OCI-LY1 (cell line): ENCODE results near the gene DENND1A.

Experiments used
- H2AFZ ChIP-seq: fragments of 200-600 bp; sonication (generic), shearing (Covaris generic); 2 replicates; pipeline ENCODE4 v1.6.0; 2014; ENCODE audit warnings: antibody characterized with exemption, mild to moderate bottlenecking, low read length
- H3F3A ChIP-seq: fragments of 200-600 bp; sonication (generic), shearing (Covaris generic); 2 replicates; pipeline ENCODE4 v1.6.0; 2014; ENCODE audit warnings: mild to moderate bottlenecking, antibody characterized with exemption, low read length, moderate library complexity; ENCODE audit not compliant: insufficient read depth
- H3K27ac ChIP-seq: fragments of 200-600 bp; sonication (generic); 2 replicates; pipeline ENCODE4 v1.5.1; 2014; ENCODE audit warnings: low read length, mixed run types, mild to moderate bottlenecking, low read depth; ENCODE audit not compliant: poor library complexity, severe bottlenecking
- H3K27me3 ChIP-seq: fragments of 200-600 bp; sonication (generic); 2 replicates; pipeline ENCODE4 v1.6.0; 2014; ENCODE audit warnings: antibody characterized with exemption, mild to moderate bottlenecking, low read length, moderate library complexity; ENCODE audit not compliant: insufficient read depth
- H3K36me3 ChIP-seq: fragments of 200-600 bp; sonication (generic); 2 replicates; pipeline ENCODE4 v1.6.1; 2014; ENCODE audit warnings: mild to moderate bottlenecking, antibody characterized with exemption, low read length, moderate library complexity, mixed read lengths; ENCODE audit not compliant: insufficient read depth
- H3K4me1 ChIP-seq: fragments of 200-600 bp; sonication (generic); 2 replicates; pipeline ENCODE4 v1.5.1; 2014; ENCODE audit warnings: mild to moderate bottlenecking, low read length, moderate library complexity; ENCODE audit not compliant: insufficient read depth, severe bottlenecking
- H3K4me2 ChIP-seq: fragments of 200-600 bp; sonication (generic), shearing (Covaris generic); 2 replicates; pipeline ENCODE4 v1.6.1; 2014; ENCODE audit warnings: low read length
- H3K4me3 ChIP-seq: fragments of 200-600 bp; sonication (generic); 2 replicates; pipeline ENCODE4 v1.5.1; 2014; ENCODE audit warnings: low read length, low read depth, mild to moderate bottlenecking, mixed read lengths; ENCODE audit not compliant: poor library complexity, severe bottlenecking
- H3K79me2 ChIP-seq: fragments of 200-600 bp; shearing (Covaris generic); 2 replicates; pipeline ENCODE4 v1.6.1; 2016; ENCODE audit warnings: mixed run types, low read length, mixed read lengths; ENCODE audit not compliant: insufficient read depth
- H3K9ac ChIP-seq: fragments of 200-600 bp; sonication (generic), shearing (Covaris generic); 2 replicates; pipeline ENCODE4 v1.6.1; 2014; ENCODE audit warnings: mild to moderate bottlenecking, low read length, mixed read lengths
- H3K9me2 ChIP-seq: fragments of 200-600 bp; sonication (generic), shearing (Covaris generic); 2 replicates; pipeline ENCODE4 v1.6.1; 2014; ENCODE audit warnings: low read depth, mild to moderate bottlenecking, low read length, mixed read lengths
- H3K9me3 ChIP-seq: fragments of 200-600 bp; shearing (Covaris generic); 2 replicates; pipeline ENCODE4 v1.6.1; 2014; ENCODE audit warnings: low read length, mixed read lengths
- H4K20me1 ChIP-seq: fragments of 200-600 bp; sonication (generic), shearing (Covaris generic); 2 replicates; pipeline ENCODE4 v1.6.0; 2016; ENCODE audit warnings: mild to moderate bottlenecking, low read length; ENCODE audit not compliant: insufficient read depth
- EZH2 ChIP-seq: fragments of 200-600 bp; sonication (generic), shearing (Covaris generic); IDR thresholded peaks from 2 replicates; pipeline ENCODE4 v1.8.0; 2017; ENCODE audit warnings: borderline replicate concordance, mixed run types, mild to moderate bottlenecking, antibody characterized with exemption, low read length, moderate library complexity, mixed read lengths
- TF ChIP-seq, protein P1 (sequence below): fragments of 200-600 bp; sonication (generic), shearing (Covaris generic); IDR thresholded peaks from 2 replicates; pipeline ENCODE4 v1.5.1; 2017; ENCODE audit warnings: mild to moderate bottlenecking, antibody characterized with exemption, low read length, moderate library complexity, mixed read lengths

The DENND1A gene

DNA sequence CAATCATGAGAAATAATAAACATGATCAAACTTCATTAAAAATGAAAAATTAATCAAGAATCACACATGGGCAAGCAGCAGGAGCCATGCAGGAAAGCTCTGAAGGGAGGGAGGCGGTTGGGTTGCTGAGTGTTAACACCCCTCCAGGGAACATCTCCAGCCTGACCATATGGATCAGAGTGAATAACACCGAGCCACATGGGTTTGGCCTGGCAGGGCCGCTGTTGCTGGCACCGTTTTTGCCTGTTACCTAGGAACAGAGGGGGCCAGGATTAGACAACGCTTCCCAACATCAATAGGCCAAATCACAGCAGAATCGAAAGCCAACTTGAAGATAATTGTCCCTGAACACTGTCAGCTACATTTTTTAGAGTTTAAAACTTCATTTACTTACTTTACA, 160.2 kb downstream of the DENND1A start:
- H3K36me3 ChIP-seq: no peaks in the 10 kb centered on the region
- H3K4me2 ChIP-seq: no peak overlapping the region
- no peaks in the 10 kb centered on the region for H3K79me2 ChIP-seq
- H3K4me1 ChIP-seq: no peaks in the 10 kb centered on the region
- H4K20me1 ChIP-seq: no peaks in the 10 kb centered on the region
- no peak overlapping the region for H3K27ac ChIP-seq
- no peak overlapping the region for H3K4me3 ChIP-seq
- no peaks in the 10 kb centered on the region for H3K9me2 ChIP-seq
- TF ChIP-seq EZH2: no peak
- TF ChIP-seq, protein P1, sequence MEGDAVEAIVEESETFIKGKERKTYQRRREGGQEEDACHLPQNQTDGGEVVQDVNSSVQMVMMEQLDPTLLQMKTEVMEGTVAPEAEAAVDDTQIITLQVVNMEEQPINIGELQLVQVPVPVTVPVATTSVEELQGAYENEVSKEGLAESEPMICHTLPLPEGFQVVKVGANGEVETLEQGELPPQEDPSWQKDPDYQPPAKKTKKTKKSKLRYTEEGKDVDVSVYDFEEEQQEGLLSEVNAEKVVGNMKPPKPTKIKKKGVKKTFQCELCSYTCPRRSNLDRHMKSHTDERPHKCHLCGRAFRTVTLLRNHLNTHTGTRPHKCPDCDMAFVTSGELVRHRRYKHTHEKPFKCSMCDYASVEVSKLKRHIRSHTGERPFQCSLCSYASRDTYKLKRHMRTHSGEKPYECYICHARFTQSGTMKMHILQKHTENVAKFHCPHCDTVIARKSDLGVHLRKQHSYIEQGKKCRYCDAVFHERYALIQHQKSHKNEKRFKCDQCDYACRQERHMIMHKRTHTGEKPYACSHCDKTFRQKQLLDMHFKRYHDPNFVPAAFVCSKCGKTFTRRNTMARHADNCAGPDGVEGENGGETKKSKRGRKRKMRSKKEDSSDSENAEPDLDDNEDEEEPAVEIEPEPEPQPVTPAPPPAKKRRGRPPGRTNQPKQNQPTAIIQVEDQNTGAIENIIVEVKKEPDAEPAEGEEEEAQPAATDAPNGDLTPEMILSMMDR: no peak
- no peaks in the 10 kb centered on the region; the same call in 1 of the 2 replicates for H3F3A ChIP-seq
- no peaks in the 10 kb centered on the region for H3K27me3 ChIP-seq
- H3K9me3 ChIP-seq: no peaks in the 10 kb centered on the region
- H3K9ac ChIP-seq: no peak overlapping the region
- no peak overlapping the region for H2AFZ ChIP-seq

DNA sequence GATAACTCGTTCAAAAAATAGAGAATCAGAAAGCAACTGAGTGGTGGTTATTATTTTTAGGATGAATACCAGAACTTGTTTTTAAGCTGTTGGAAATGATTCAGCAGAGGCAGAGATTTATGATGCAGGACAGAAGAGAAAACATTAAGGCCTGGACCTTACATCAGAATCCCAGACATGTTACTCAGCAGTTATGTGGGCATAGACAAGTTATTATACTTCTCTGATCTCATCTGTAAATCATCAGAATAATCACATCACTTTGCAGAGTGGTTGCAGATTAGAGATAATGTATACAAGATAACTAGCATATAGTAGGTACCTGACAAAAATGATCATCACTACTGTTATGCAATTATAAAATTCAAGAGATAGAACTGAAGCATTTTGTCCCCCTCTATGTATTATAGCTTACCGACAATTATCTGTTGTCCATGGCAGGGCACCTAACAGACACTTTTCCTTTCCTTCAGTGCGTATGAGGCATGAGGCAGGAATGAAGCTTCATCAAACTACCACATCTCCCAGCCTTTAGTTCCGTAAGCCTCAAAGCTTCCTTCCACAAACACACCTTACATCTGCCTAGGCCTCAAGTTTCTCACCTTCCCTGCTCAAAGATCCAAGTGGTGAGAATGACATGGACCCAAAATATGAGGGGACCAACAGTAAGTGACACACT, 165.9 kb downstream of the DENND1A start:
- H3K79me2 ChIP-seq: no peaks in the 10 kb centered on the region
- no peak overlapping the region for H3K4me2 ChIP-seq
- H2AFZ ChIP-seq: no peak overlapping the region
- H3K4me1 ChIP-seq: no peaks in the 10 kb centered on the region
- no peaks in the 10 kb centered on the region for H3K27me3 ChIP-seq
- H3K9me2 ChIP-seq: no peaks in the 10 kb centered on the region
- no peaks in the 10 kb centered on the region for H4K20me1 ChIP-seq
- no peak overlapping the region for H3K9ac ChIP-seq
- no peaks in the 10 kb centered on the region for H3F3A ChIP-seq
- no peak overlapping the region for H3K27ac ChIP-seq
- TF ChIP-seq, protein P1: no peak
- TF ChIP-seq EZH2: no peak
- H3K4me3 ChIP-seq: no peak overlapping the region
- H3K36me3 ChIP-seq: no peaks in the 10 kb centered on the region
- H3K9me3 ChIP-seq: no peaks in the 10 kb centered on the region

DNA sequence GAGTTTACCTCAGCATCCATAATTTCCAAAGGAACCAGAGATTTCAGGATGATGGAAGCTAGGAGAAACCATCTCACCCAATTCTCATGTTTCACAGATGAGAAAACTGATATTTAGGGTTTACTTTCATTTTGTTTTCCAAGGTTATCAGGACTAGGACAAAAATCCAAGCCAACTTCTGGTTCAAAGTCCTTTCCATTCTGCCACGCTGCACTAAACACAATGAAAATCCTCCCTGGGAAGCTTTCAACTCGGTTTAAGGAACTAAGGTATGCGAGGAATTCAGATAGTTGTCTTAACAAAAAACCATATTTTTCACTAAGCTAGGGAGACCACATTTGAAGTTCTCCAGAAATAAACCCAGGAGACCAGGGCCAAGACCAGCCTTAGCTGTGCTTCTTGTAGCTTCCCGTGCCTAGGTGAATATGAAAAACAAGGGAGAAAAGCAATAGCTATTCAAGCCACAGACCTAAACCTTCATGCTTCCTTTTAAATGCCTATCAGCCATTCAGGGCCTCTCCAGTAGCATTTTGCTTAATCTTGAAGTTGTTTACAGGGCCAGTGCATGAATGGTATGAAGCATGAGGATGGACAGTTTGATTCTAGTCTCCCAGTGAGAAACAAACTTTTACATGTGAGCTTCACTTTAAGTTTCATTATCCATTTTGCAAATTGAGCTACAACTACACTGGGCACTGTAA, 167.9 kb downstream of the DENND1A start:
- Histone ChIP-seq H3K9me2 (no peaks in the 10 kb centered on the region), H3K4me2 (no peak overlapping the region), H3K36me3 (no peaks in the 10 kb centered on the region), H2AFZ (no peak overlapping the region), H3F3A (no peaks in the 10 kb centered on the region), H3K4me3 (no peak overlapping the region), H3K27me3 (no peaks in the 10 kb centered on the region), H3K79me2 (no peaks in the 10 kb centered on the region), H3K4me1 (peaks cover under 1% of the 10 kb centered on the region), H3K9me3 (no peaks in the 10 kb centered on the region), H3K27ac (no peak overlapping the region), H4K20me1 (no peaks in the 10 kb centered on the region), H3K9ac (no peak overlapping the region)
- TF ChIP-seq EZH2: no peak
- TF ChIP-seq, protein P1: no peak
